Measurements from ENCODE around the gene JMY.
"Not testable (repeated sequence)": the region's sequence is repeated elsewhere in the genome, so short reads cannot be mapped to it uniquely, and the experiment has no call there.

GRCh38 chr5:79254067-79254466, 18.1 kb downstream of the JMY start:
- not testable (repeated sequence) for TF ChIP-seq CTCF, POLR2AphosphoS5 (IDR thresholded peaks at IDR 0.05)
